Esophagus mucosa (tissue), 1 donor: Measurements from ENCODE around the gene SCRN2. TPM values are rescaled to one million over a fixed set of nuclear protein-coding genes. Genes with fewer than 3 reads are reported as not detected.

Experiments
- ATAC-seq: fragments of 200-7000 bp; cut with Tn5 transposase; one replicate; pipeline ENCODE4 v1.9.1; 2020
- total RNA-seq: library from RNA; stranded (reverse); gene quantifications from one replicate; pipeline ENCODE4 v1.2.4, GENCODE V29; 2023
- donor health status: DM: yes; HTN: yes; CAD: no.

SCRN2 gene
- total RNA-seq, 1 donor from 2014 or later = 21.2 TPM

GRCh38 chr17:47802341-47803022 lies 38.6 kb downstream of the SCRN2 start:
- ATAC-seq = peak; percentile 74

GRCh38 chr17:47801906-47802305 lies 39.2 kb downstream of the SCRN2 start:
- no peak for ATAC-seq

- ATAC-seq = no peak
Observed at GRCh38 chr17:47801176-47801765, 39.8 kb downstream of the SCRN2 start.

- ATAC-seq = no peak
Observed at GRCh38 chr17:47800686-47801085, 40.4 kb downstream of the SCRN2 start.

- ATAC-seq = no peak
Observed at GRCh38 chr17:47797797-47798196, 43.3 kb downstream of the SCRN2 start.

GRCh38 chr17:47792979-47793378 lies 48.1 kb downstream of the SCRN2 start:
- ATAC-seq = no peak

GRCh38 chr17:47792457-47792856 lies 48.6 kb downstream of the SCRN2 start:
- ATAC-seq = no peak

- ATAC-seq = no peak
Observed at GRCh38 chr17:47791025-47791424, 50.0 kb downstream of the SCRN2 start.

- peak; percentile 77 for ATAC-seq
Observed at GRCh38 chr17:47789611-47790561, 51.2 kb downstream of the SCRN2 start.

Other genes starting within 250 kb of the SCRN2 start
- gene KPNB1, start 191.4 kb downstream of the SCRN2 start, total RNA-seq = 232 TPM
- 3.1 TPM for gene TBKBP1, start 147.1 kb downstream of the SCRN2 start, total RNA-seq
- not detected for gene TBX21, start 108.0 kb downstream of the SCRN2 start, total RNA-seq
- 1.8 TPM for gene OSBPL7, start 19.5 kb downstream of the SCRN2 start, total RNA-seq
- gene MRPL10, start 9.7 kb downstream of the SCRN2 start, total RNA-seq = 26.7 TPM
- 0.28 TPM for gene LRRC46, start 9.6 kb downstream of the SCRN2 start, total RNA-seq
- gene SP6, start 9.9 kb upstream of the SCRN2 start, total RNA-seq = 5.9 TPM
- 12.7 TPM for gene SP2, start 55.0 kb upstream of the SCRN2 start, total RNA-seq
- gene PNPO, start 100.3 kb upstream of the SCRN2 start, total RNA-seq = 33.3 TPM
- 11.0 TPM for gene PRR15L, start 116.6 kb upstream of the SCRN2 start, total RNA-seq
- 73.4 TPM for gene CDK5RAP3, start 129.8 kb upstream of the SCRN2 start, total RNA-seq
- 17.3 TPM for gene COPZ2, start 196.5 kb upstream of the SCRN2 start, total RNA-seq
- 90.4 TPM for gene NFE2L1, start 207.1 kb upstream of the SCRN2 start, total RNA-seq